H1 (cell line): ENCODE measurements around the gene TPM1. TPM values are rescaled to one million over a fixed set of nuclear protein-coding genes. Genes with fewer than 3 reads are reported as not detected.

Source experiments
- CTCF ChIA-PET: fragments of 300-600 bp; sonication (Branson Sonifier 250); formaldehyde crosslinking; loops from one replicate; lab custom pipeline; 2021; ENCODE audit not compliant: partially characterized antibody; lab: Charles Lee
- POLR2A ChIA-PET: fragments of 300-600 bp; sonication (Branson Sonifier 250); formaldehyde crosslinking; loops from one replicate; lab custom pipeline; 2021; ENCODE audit warnings: inconsistent platforms; ENCODE audit not compliant: partially characterized antibody; lab: Charles Lee
- DNase-seq, 2 experiments: peaks; one replicate each; pipeline versions ENCODE4 v3.0.0 to v3.0.0-alpha.2; 2010 to 2022; ENCODE audit warnings: low spot score in 2 of 2, low read depth in 1 of 2, mixed read lengths in 1 of 2
- FAIRE-seq: peaks from 2 replicates; lab custom pipeline; 2011; peaks lifted over from hg19 to GRCh38; lab: Jason Lieb, UNC
- H2AFZ ChIP-seq: 2 replicates; pipeline ENCODE4 v1.8.1; 2012; ENCODE audit warnings: low read length, inconsistent platforms
- H2AK5ac ChIP-seq: 2 replicates; pipeline ENCODE4 v1.6.1; 2013; ENCODE audit warnings: low read depth, low read length
- H2BK120ac ChIP-seq: replicated peaks from 2 replicates; pipeline ENCODE3; 2013; ENCODE audit warnings: low read depth, low read length, inconsistent platforms
- H2BK12ac ChIP-seq: 2 replicates; pipeline ENCODE4 v1.6.1; 2013; ENCODE audit warnings: low read depth, low read length
- H2BK15ac ChIP-seq: 2 replicates; pipeline ENCODE4 v1.6.1; 2013; ENCODE audit warnings: low read length
- H2BK20ac ChIP-seq: 2 replicates; pipeline ENCODE4 v1.6.1; 2013; ENCODE audit warnings: low read length
- H2BK5ac ChIP-seq: 2 replicates; pipeline ENCODE4 v1.6.1; 2013; ENCODE audit warnings: low read depth, low read length
- H3K14ac ChIP-seq: 2 replicates; pipeline ENCODE4 v1.6.1; 2013; ENCODE audit warnings: inconsistent platforms; ENCODE audit not compliant: insufficient read length
- H3K18ac ChIP-seq: 2 replicates; pipeline ENCODE4 v1.6.1; 2013; ENCODE audit warnings: low read length; ENCODE audit errors: extremely low read depth
- H3K23ac ChIP-seq: 2 replicates; pipeline ENCODE4 v1.6.1; 2013; ENCODE audit warnings: inconsistent platforms; ENCODE audit not compliant: insufficient read length
- H3K23me2 ChIP-seq: 2 replicates; pipeline ENCODE4 v1.6.1; 2013; ENCODE audit warnings: low read depth, low read length
- H3K27ac ChIP-seq: 2 replicates; pipeline ENCODE4 v1.6.1; 2011; ENCODE audit warnings: low read depth, low read length, inconsistent platforms
- H3K27me3 ChIP-seq, 4 experiments: replicated peaks in 1 of 4; 1 replicate in 1 of 4; 2 replicates in 3 of 4; pipeline versions ENCODE4 v1.6.1 to v1.8.1; 2011 to 2013; ENCODE audit warnings: low read length in 3 of 4, mild to moderate bottlenecking in 3 of 4, inconsistent platforms in 2 of 4, mixed read lengths in 2 of 4, moderate library complexity in 1 of 4; ENCODE audit not compliant: control insufficient read depth in 3 of 4, insufficient read depth in 3 of 4; ENCODE audit errors: extremely low read depth in 1 of 4
- H3K36me3 ChIP-seq, 4 experiments: 2 replicates each; pipeline versions ENCODE4 v1.6.1 to v1.8.1; 2011 to 2013; ENCODE audit warnings: mild to moderate bottlenecking in 4 of 4, low read length in 3 of 4, moderate library complexity in 2 of 4, control low read depth in 1 of 4, inconsistent platforms in 1 of 4; ENCODE audit not compliant: insufficient read depth in 4 of 4, control insufficient read depth in 2 of 4
- H3K4ac ChIP-seq: replicated peaks from 2 replicates; pipeline ENCODE3; 2013; ENCODE audit warnings: low read length, low read depth, mixed read lengths, inconsistent platforms; ENCODE audit not compliant: insufficient read length
- H3K4me1 ChIP-seq, 4 experiments: replicated peaks in 1 of 4; 1 replicate in 1 of 4; 2 replicates in 3 of 4; pipeline versions ENCODE4 v1.6.1 to v1.8.1; 2011 to 2013; ENCODE audit warnings: low read length in 3 of 4, inconsistent platforms in 2 of 4, mixed read lengths in 1 of 4; ENCODE audit not compliant: insufficient read depth in 4 of 4, control insufficient read depth in 3 of 4
- H3K4me2 ChIP-seq, 2 experiments: 2 replicates each; pipeline versions ENCODE4 v1.6.1 to v1.8.1; 2011 to 2013; ENCODE audit warnings: low read depth in 2 of 2, low read length in 2 of 2, control low read depth in 1 of 2, inconsistent platforms in 1 of 2, mild to moderate bottlenecking in 1 of 2; ENCODE audit not compliant: insufficient read depth in 1 of 2
- H3K4me3 ChIP-seq, 4 experiments: fragments of 200-600, 300-600 bp in 1 of 4; sonication (generic), shearing (Covaris generic), sonication (Bioruptor Twin) in 1 of 4; 2 replicates each; pipeline versions ENCODE4 v1.5.1 to v1.8.1; 2011 to 2016; ENCODE audit warnings: low read length in 4 of 4, low read depth in 3 of 4, control low read depth in 2 of 4, inconsistent platforms in 2 of 4, mild to moderate bottlenecking in 2 of 4, mixed read lengths in 1 of 4, moderate library complexity in 1 of 4; ENCODE audit not compliant: insufficient read depth in 2 of 4; ENCODE audit errors: extremely low read depth in 1 of 4
- H3K56ac ChIP-seq: replicated peaks from 2 replicates; pipeline ENCODE3; 2013; ENCODE audit warnings: low read depth, mild to moderate bottlenecking, mixed read lengths, low read length, inconsistent platforms; ENCODE audit not compliant: insufficient read length
- H3K79me1 ChIP-seq: 2 replicates; pipeline ENCODE4 v1.6.1; 2013; ENCODE audit warnings: low read depth, low read length, control low read depth
- H3K79me2 ChIP-seq, 2 experiments: 2 replicates each; pipeline versions ENCODE4 v1.6.1 to v1.8.1; 2012 to 2013; ENCODE audit warnings: low read length in 2 of 2, mild to moderate bottlenecking in 2 of 2, inconsistent platforms in 1 of 2; ENCODE audit not compliant: insufficient read depth in 2 of 2, control insufficient read depth in 1 of 2
- H3K9ac ChIP-seq, 4 experiments: replicated peaks in 1 of 4; 1 replicate in 1 of 4; 2 replicates in 3 of 4; pipeline versions ENCODE4 v1.6.1 to v1.8.1; 2011 to 2013; ENCODE audit warnings: low read depth in 3 of 4, low read length in 3 of 4, control low read depth in 2 of 4, mild to moderate bottlenecking in 2 of 4, moderate library complexity in 2 of 4, inconsistent platforms in 1 of 4; ENCODE audit errors: extremely low read depth in 1 of 4
- H3K9me3 ChIP-seq, 2 experiments: 2 replicates each; pipeline versions ENCODE4 v1.6.1 to v1.8.1; 2012 to 2013; ENCODE audit warnings: mild to moderate bottlenecking in 2 of 2, moderate library complexity in 2 of 2, control low read depth in 1 of 2, inconsistent platforms in 1 of 2, low read depth in 1 of 2, low read length in 1 of 2, mixed read lengths in 1 of 2; ENCODE audit not compliant: insufficient read depth in 2 of 2
- H4K20me1 ChIP-seq, 2 experiments: replicated peaks in 1 of 2; 2 replicates each; pipeline versions ENCODE3 to v1.8.1; 2011 to 2013; ENCODE audit warnings: inconsistent platforms in 2 of 2, low read length in 2 of 2, mild to moderate bottlenecking in 1 of 2; ENCODE audit not compliant: insufficient read depth in 2 of 2, control insufficient read depth in 1 of 2
- H4K5ac ChIP-seq: 2 replicates; pipeline ENCODE4 v1.6.1; 2013; ENCODE audit warnings: low read length, low read depth, mixed read lengths, inconsistent platforms; ENCODE audit not compliant: insufficient read length
- H4K8ac ChIP-seq: 2 replicates; pipeline ENCODE4 v1.8.0; 2013; ENCODE audit warnings: mild to moderate bottlenecking, moderate library complexity, low read length, inconsistent platforms; ENCODE audit not compliant: insufficient read depth; ENCODE audit errors: extremely low read depth
- H4K91ac ChIP-seq: replicated peaks from 2 replicates; pipeline ENCODE3; 2013; ENCODE audit warnings: low read length, mixed read lengths, inconsistent platforms; ENCODE audit not compliant: insufficient read length
- CREB1 ChIP-seq: IDR thresholded peaks from 2 replicates; pipeline ENCODE4 v1.6.1; 2012; ENCODE audit warnings: inconsistent platforms
- CTBP2 ChIP-seq: IDR thresholded peaks from 2 replicates; pipeline ENCODE4 v1.7.0; 2011; ENCODE audit warnings: borderline replicate concordance, mild to moderate bottlenecking, moderate library complexity, mixed read lengths, low read length; ENCODE audit not compliant: insufficient read depth, insufficient read length
- GABPA ChIP-seq: IDR thresholded peaks from 2 replicates; pipeline ENCODE4 v1.6.1; 2011; ENCODE audit warnings: mild to moderate bottlenecking, low read length, moderate library complexity, borderline replicate concordance; ENCODE audit not compliant: insufficient read depth
- HDAC6 ChIP-seq: IDR thresholded peaks from one replicate; pipeline ENCODE4 v1.7.1; 2012; ENCODE audit warnings: low read depth, mild to moderate bottlenecking, inconsistent platforms, low read length, moderate library complexity
- JUN ChIP-seq: IDR thresholded peaks from 2 replicates; pipeline ENCODE4 v1.6.1; 2011; ENCODE audit warnings: low read depth, mild to moderate bottlenecking, improper control_type of control experiment, low read length
- KDM4A ChIP-seq: IDR thresholded peaks from one replicate; pipeline ENCODE4 v1.7.1; 2012; ENCODE audit warnings: low read depth, mild to moderate bottlenecking, moderate library complexity, low read length, inconsistent platforms; ENCODE audit not compliant: severe bottlenecking
- POU5F1 ChIP-seq: IDR thresholded peaks from 2 replicates; pipeline ENCODE4 v1.6.1; 2011; ENCODE audit warnings: low read depth, mild to moderate bottlenecking, low read length, moderate library complexity
- RBBP5 ChIP-seq: IDR thresholded peaks from 2 replicates; pipeline ENCODE4 v1.7.1; 2012; ENCODE audit warnings: low read depth, mild to moderate bottlenecking, inconsistent platforms, low read length, moderate library complexity, borderline replicate concordance
- RXRA ChIP-seq: IDR thresholded peaks from 2 replicates; pipeline ENCODE4 v1.6.1; 2011; ENCODE audit warnings: low read depth, mild to moderate bottlenecking, low read length, moderate library complexity; ENCODE audit not compliant: insufficient read depth
- SRF ChIP-seq: IDR thresholded peaks from 2 replicates; pipeline ENCODE4 v1.6.1; 2011; ENCODE audit warnings: mild to moderate bottlenecking, low read depth, low read length, moderate library complexity
- TCF12 ChIP-seq: IDR thresholded peaks from 2 replicates; pipeline ENCODE4 v1.6.1; 2011; ENCODE audit warnings: low read depth, mild to moderate bottlenecking, low read length
- TEAD4 ChIP-seq: IDR thresholded peaks from 2 replicates; pipeline ENCODE4 v1.6.1; 2012; ENCODE audit warnings: low read depth, low read length, inconsistent platforms, mixed read lengths
- WGBS, 2 experiments: shearing (Covaris generic) in 1 of 2; methylation state at CpG; one replicate each; pipeline versions ENCODE4 v1.1.6 to v1.1.7; 2013 to 2015; ENCODE audit warnings: low lambda C conversion rate in 2 of 2, mixed read lengths in 2 of 2, inconsistent platforms in 1 of 2, low coverage in 1 of 2, missing lambda C conversion rate in 1 of 2; ENCODE audit not compliant: insufficient replicate concordance in 2 of 2, insufficient coverage in 1 of 2, insufficient read length in 1 of 2; ENCODE audit errors: extremely low coverage in 1 of 2, missing lambda C conversion rate in 1 of 2; 5-methylcytosine and 5-hydroxymethylcytosine counted together
- polyA plus RNA-seq, 7 experiments: library from polyadenylated mRNA; depleted of rRNA in 3 of 7; stranded (reverse) in 5 of 7; unstranded in 2 of 7; fragments of >200 nt in 5 of 7; fragments of 200-250 nt in 2 of 7; gene quantifications; 1 replicate in 5 of 7; 2 replicates in 1 of 7; 4 replicates in 1 of 7; pipeline versions ENCODE4 v1.2.1 to v1.2.3, GENCODE V29; 2011 to 2013; ENCODE audit warnings: missing spikeins in 2 of 7, mixed read lengths in 2 of 7
- total RNA-seq: library from RNA; stranded (reverse); fragmentation: NEBNext Ultra II Directional; extraction: Animal tissue kit (Norgen Biotek cat#: 25700); gene quantifications from 2 replicates; pipeline ENCODE4 v1.2.1, GENCODE V29; 2021

TPM1 gene
- total and polyA plus RNA-seq, 2 of the 8 experiments (the other 6 are each of a cell fraction or from before 2014, with no cell fraction given): 258 to 579 TPM

DNA sequence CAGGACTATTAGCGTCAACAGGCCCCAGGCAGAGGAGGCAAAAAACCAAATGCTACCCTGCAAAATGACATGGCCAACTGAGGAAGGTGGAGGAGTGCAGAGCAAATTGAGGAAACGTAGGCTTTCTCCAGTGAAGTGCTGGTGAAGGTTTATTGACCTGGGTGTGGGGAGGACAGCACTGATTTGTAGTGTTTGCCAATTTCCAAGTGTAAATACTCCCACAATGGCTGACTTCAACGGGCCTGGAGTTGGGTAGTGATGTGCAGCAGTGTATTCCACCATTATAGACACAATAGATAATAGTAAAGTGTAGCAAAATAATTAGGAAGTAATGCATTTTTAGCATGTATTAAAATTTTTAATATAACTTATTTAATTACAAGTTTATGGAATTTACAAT is 32.2 kb upstream of the TPM1 start:
- peaks cover 0 to 3% (median 1%) of the 10 kb centered on the region in 4 experiments; a peak in 3 of 7 replicates for H3K4me1 ChIP-seq
- H3K9me3 ChIP-seq: peaks cover 5 to 7% of the 10 kb centered on the region in 2 experiments; a peak in 2 of 4 replicates
- H2AK5ac ChIP-seq: no peak overlapping the region
- no peak overlapping the region for H2AFZ ChIP-seq
- DNase-seq (no peak), FAIRE-seq (no peak)
- no peak overlapping the region for H3K23ac ChIP-seq
- no peak overlapping the region for H3K14ac ChIP-seq
- H3K79me1 ChIP-seq: no peaks in the 10 kb centered on the region
- no peaks in the 10 kb centered on the region for H3K27me3 ChIP-seq
- no peak overlapping the region for H2BK5ac ChIP-seq
- ChIA-PET POLR2A (interaction anchor here (0.8 kb wide), 1 partner anchor 17 kb away, joined by 3 read pairs; no protein-coding TSS in a partner anchor), CTCF (interaction anchor here (1.1 kb wide), 1 partner anchor 35 kb away, joined by 3 read pairs; no protein-coding TSS in a partner anchor)
- H3K27ac ChIP-seq: no peak overlapping the region
- no peaks in the 10 kb centered on the region for H3K36me3 ChIP-seq
- H2BK12ac ChIP-seq: no peak overlapping the region
- no peaks in the 10 kb centered on the region for H3K79me2 ChIP-seq
- no peak overlapping the region for H3K4me2 ChIP-seq
- no peak overlapping the region for H2BK15ac ChIP-seq
- H2BK120ac ChIP-seq: no peak overlapping the region
- H3K56ac ChIP-seq: no peak overlapping the region
- H4K8ac ChIP-seq: no peak overlapping the region
- H3K4ac ChIP-seq: no peak overlapping the region
- H3K9ac ChIP-seq: no peak overlapping the region
- no peak overlapping the region for H4K5ac ChIP-seq
- H3K18ac ChIP-seq: no peak overlapping the region; the same call in 1 of the 2 replicates
- H4K91ac ChIP-seq: no peak overlapping the region
- no peaks in the 10 kb centered on the region; the same call in 1 of the 2 replicates for H3K23me2 ChIP-seq
- no peak overlapping the region for H3K4me3 ChIP-seq
- 93% methylated on average over 3 of the region's 3 CpGs; no CpG with 5 or more reads in 1 of the 2 experiments for WGBS, 2 experiments
- no peak overlapping the region for H2BK20ac ChIP-seq
- no peaks in the 10 kb centered on the region for H4K20me1 ChIP-seq
- TF ChIP-seq TCF12 (no peak), POU5F1 (no peak), RXRA (no peak), RBBP5 (no peak), CREB1 (no peak), HDAC6 (no peak), CTBP2 (no peak), GABPA (no peak), JUN (no peak), SRF (no peak), KDM4A (no peak), TEAD4 (no peak)
